SU-DHL-6 (cell line): Measurements from ENCODE around the gene ACKR2.

Source experiments
- EZH2phosphoT487 ChIP-seq: fragments of 200-600 bp; sonication (generic), shearing (Covaris generic); conservative IDR thresholded peaks from 2 replicates; pipeline ENCODE4 v1.6.1; 2018; ENCODE audit warnings: mild to moderate bottlenecking, antibody characterized with exemption, low read length, moderate library complexity, mixed read lengths
- TF ChIP-seq, protein P1 (sequence below): fragments of 200-600 bp; sonication (generic); IDR thresholded peaks from one replicate; pipeline ENCODE4 v1.5.1; 2017; ENCODE audit warnings: antibody characterized with exemption, mild to moderate bottlenecking, low read length, moderate library complexity; ENCODE audit not compliant: insufficient read depth, poor library complexity, severe bottlenecking

DNA sequence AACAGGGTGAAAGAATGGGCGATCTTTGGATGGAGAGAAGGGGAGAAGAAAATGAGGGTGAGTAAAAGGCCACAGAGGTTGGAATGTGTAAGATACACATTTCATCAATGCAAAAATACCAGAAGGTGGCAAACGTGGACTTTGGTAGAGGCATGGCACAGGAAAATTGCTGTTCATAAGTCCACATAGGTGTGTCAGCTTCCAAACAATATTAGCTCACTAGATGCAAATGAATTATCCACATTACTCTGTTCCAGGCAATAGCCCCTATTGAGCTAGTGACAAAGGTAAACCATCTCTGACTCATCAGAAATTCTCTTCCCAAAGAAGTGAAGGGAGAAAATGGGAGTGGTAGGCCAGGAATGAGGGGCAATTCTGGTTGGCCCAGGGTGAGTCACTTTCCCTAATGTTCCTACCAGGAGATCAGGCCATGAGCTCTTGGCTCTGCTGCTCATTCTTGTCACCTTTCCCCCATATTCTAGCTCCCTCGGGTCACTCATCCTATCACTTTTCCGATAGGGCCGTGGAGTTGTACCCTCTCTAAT lies 19.9 kb downstream of the ACKR2 start:
- TF ChIP-seq, protein P1, sequence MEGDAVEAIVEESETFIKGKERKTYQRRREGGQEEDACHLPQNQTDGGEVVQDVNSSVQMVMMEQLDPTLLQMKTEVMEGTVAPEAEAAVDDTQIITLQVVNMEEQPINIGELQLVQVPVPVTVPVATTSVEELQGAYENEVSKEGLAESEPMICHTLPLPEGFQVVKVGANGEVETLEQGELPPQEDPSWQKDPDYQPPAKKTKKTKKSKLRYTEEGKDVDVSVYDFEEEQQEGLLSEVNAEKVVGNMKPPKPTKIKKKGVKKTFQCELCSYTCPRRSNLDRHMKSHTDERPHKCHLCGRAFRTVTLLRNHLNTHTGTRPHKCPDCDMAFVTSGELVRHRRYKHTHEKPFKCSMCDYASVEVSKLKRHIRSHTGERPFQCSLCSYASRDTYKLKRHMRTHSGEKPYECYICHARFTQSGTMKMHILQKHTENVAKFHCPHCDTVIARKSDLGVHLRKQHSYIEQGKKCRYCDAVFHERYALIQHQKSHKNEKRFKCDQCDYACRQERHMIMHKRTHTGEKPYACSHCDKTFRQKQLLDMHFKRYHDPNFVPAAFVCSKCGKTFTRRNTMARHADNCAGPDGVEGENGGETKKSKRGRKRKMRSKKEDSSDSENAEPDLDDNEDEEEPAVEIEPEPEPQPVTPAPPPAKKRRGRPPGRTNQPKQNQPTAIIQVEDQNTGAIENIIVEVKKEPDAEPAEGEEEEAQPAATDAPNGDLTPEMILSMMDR: no peak
- no peak for TF ChIP-seq EZH2phosphoT487
